ENCODE results near the gene ZBTB17.

ZBTB17 gene

GRCh38 chr1:15937146-15937545 lies 38.8 kb downstream of the ZBTB17 start:
- no peak for TF ChIP-seq CTCF (IDR thresholded peaks at IDR 0.05; ENCODE audit: low read depth, low read length)
- Histone ChIP-seq H3K9me3 (no peaks in the 10 kb centered on the region), H3K4me3 (ENCODE audit: low read depth, low read length) (no peak overlapping the region), H3K36me3 (peaks cover 48% of the 10 kb centered on the region), H3K4me1 (no peaks in the 10 kb centered on the region), H3K27me3 (no peaks in the 10 kb centered on the region)
- no peak for DNase-seq

- Histone ChIP-seq H3K9me3 (no peaks in the 10 kb centered on the region), H3K4me1 (no peaks in the 10 kb centered on the region), H3K36me3 (peaks cover 45% of the 10 kb centered on the region), H3K4me3 (ENCODE audit: low read depth, low read length) (no peak overlapping the region), H3K27me3 (no peaks in the 10 kb centered on the region)
- TF ChIP-seq CTCF (IDR thresholded peaks at IDR 0.05; ENCODE audit: low read depth, low read length), result no peak
- DNase-seq, result no peak
Measured at GRCh38 chr1:15936025-15936424, 39.9 kb downstream of the ZBTB17 start.

- no peak for TF ChIP-seq CTCF (IDR thresholded peaks at IDR 0.05; ENCODE audit: low read depth, low read length)
- Histone ChIP-seq H3K4me1 (no peaks in the 10 kb centered on the region), H3K27me3 (no peaks in the 10 kb centered on the region), H3K4me3 (ENCODE audit: low read depth, low read length) (no peak overlapping the region), H3K36me3 (peaks cover 44% of the 10 kb centered on the region), H3K9me3 (no peaks in the 10 kb centered on the region)
- DNase-seq, result no peak
Measured at GRCh38 chr1:15935056-15935950, 40.6 kb downstream of the ZBTB17 start.

GRCh38 chr1:15934211-15935055 lies 41.5 kb downstream of the ZBTB17 start:
- Histone ChIP-seq H3K9me3 (no peaks in the 10 kb centered on the region), H3K36me3 (peaks cover 49% of the 10 kb centered on the region), H3K4me3 (ENCODE audit: low read depth, low read length) (no peak overlapping the region), H3K27me3 (no peaks in the 10 kb centered on the region), H3K4me1 (no peaks in the 10 kb centered on the region)
- no peak for TF ChIP-seq CTCF (IDR thresholded peaks at IDR 0.05; ENCODE audit: low read depth, low read length)
- DNase-seq, result no peak

- H3K9me3 ChIP-seq, result no peaks in the 10 kb centered on the region
- DNase-seq, result no peak
- no peaks in the 10 kb centered on the region for H3K4me1 ChIP-seq
- no peaks in the 10 kb centered on the region for H3K27me3 ChIP-seq
- TF ChIP-seq CTCF (IDR thresholded peaks at IDR 0.05; ENCODE audit: low read depth, low read length), result no peak
- H3K36me3 ChIP-seq, result peaks cover 48% of the 10 kb centered on the region
- H3K4me3 ChIP-seq (ENCODE audit: low read depth, low read length), result no peak overlapping the region
Measured at GRCh38 chr1:15933684-15934083, 42.2 kb downstream of the ZBTB17 start.

Measured in BE2C (cell line).